Tibial nerve (tissue), 4 donors: ENCODE measurements around the gene JUN.

ENCODE experiments used
- CTCF ChIP-seq, 5 experiments: fragments of 200-600 bp in 3 of 5; fragments of 450-650 bp in 2 of 5; sonication (generic) in 3 of 5; IDR thresholded peaks; one replicate each; pipeline ENCODE4 v1.5.1; 2016 to 2019; ENCODE audit warnings: antibody characterized with exemption in 5 of 5, mild to moderate bottlenecking in 3 of 5, moderate library complexity in 2 of 5
- EP300 ChIP-seq, 2 donors: sonication (generic); formaldehyde crosslinking; IDR thresholded peaks; one replicate each; pipeline ENCODE4 v1.6.1; 2017; ENCODE audit warnings: antibody characterized with exemption in 2 of 2, mild to moderate bottlenecking in 1 of 2

- TF ChIP-seq CTCF (IDR thresholded peaks at IDR 0.05): no peak
- TF ChIP-seq EP300 (IDR thresholded peaks at IDR 0.05): no peak
These were observed 46.0 kb upstream of the JUN start for GRCh38 chr1:58829866-58830265.
